Sigmoid colon (tissue), 4 donors: ENCODE data around the gene MGAM2.

Experiments
- CTCF ChIP-seq, 4 experiments: fragments of 450-650 bp in 3 of 4; fragments of 200-600 bp in 1 of 4; IDR thresholded peaks; one replicate each; pipeline ENCODE4 v1.5.1; 2016 to 2019; ENCODE audit warnings: antibody characterized with exemption in 4 of 4, mild to moderate bottlenecking in 3 of 4, moderate library complexity in 2 of 4
- EP300 ChIP-seq, 4 donors: sonication (generic); formaldehyde crosslinking; IDR thresholded peaks; one replicate each; pipeline ENCODE4 v1.6.1; 2017; ENCODE audit warnings: antibody characterized with exemption in 4 of 4
- POLR2A ChIP-seq, 2 donors: fragments of 450-650 bp; IDR thresholded peaks; one replicate each; pipeline ENCODE4 v1.6.1; 2016; ENCODE audit warnings: antibody characterized with exemption in 2 of 2, mild to moderate bottlenecking in 2 of 2, moderate library complexity in 2 of 2

- TF ChIP-seq EP300 (IDR thresholded peaks at IDR 0.05), result no peak
- no peak for TF ChIP-seq POLR2A (IDR thresholded peaks at IDR 0.05)
- no peak for TF ChIP-seq CTCF (IDR thresholded peaks at IDR 0.05)
Observed at GRCh38 chr7:142196066-142196840, 84.7 kb downstream of the MGAM2 start.
